ENCODE results near the gene PYCARD.

PYCARD gene

GRCh38 chr16:31217136-31217530 lies 14.6 kb upstream of the PYCARD start:
- Histone ChIP-seq H3K4me1 (peaks cover 0 to 32% (median 26%) of the 10 kb centered on the region in 4 donors), H3K27me3 (peaks cover 0 to 48% of the 10 kb centered on the region in 2 donors), H3K36me3 (no peaks in the 10 kb centered on the region), H3K27ac (no peak overlapping the region), H3K4me3 (peak overlapping the region in 1 of 2 donors; percentile 55), H3K9me3 (no peaks in the 10 kb centered on the region)
- intact Hi-C loops (cut with DNase I; ENCODE audit: low total_unique reads): no loop called here
- TF ChIP-seq CTCF (IDR thresholded peaks at IDR 0.05): no peak
- no peak for DNase-seq

- H3K36me3 ChIP-seq: no peaks in the 10 kb centered on the region
- intact Hi-C loops (cut with DNase I; ENCODE audit: low total_unique reads): no loop called here
- no peaks in the 10 kb centered on the region for H3K9me3 ChIP-seq
- peak within 1 kb of the TSS in 1 of 2 donors; percentile 55 for H3K4me3 ChIP-seq
- no peak within 1 kb of the TSS for H3K27ac ChIP-seq
- H3K27me3 ChIP-seq: peaks cover 0 to 48% of the 10 kb centered on the region in 2 donors
- DNase-seq: no peak
- H3K4me1 ChIP-seq: peaks cover 0 to 32% (median 26%) of the 10 kb centered on the region in 4 donors
- TF ChIP-seq CTCF (IDR thresholded peaks at IDR 0.05): no peak
Measured at GRCh38 chr16:31216422-31217135, 14.0 kb upstream of the PYCARD start, which contains the start of gene PYDC1. Gene PYDC1 (minus strand): TSS chr16:31217135. CDS start chr16:31217028, 107 bp downstream.

GRCh38 chr16:31215287-31216162 lies 13.0 kb upstream of the PYCARD start:
- Histone ChIP-seq H3K9me3 (no peaks in the 10 kb centered on the region), H3K27ac (no peak overlapping the region), H3K36me3 (no peaks in the 10 kb centered on the region), H3K4me3 (peak overlapping the region; percentile 45 to 55), H3K4me1 (peaks cover 0 to 32% (median 26%) of the 10 kb centered on the region in 4 donors), H3K27me3 (peaks cover 0 to 41% of the 10 kb centered on the region in 2 donors)
- DNase-seq: peak in 1 of 2 donors; percentile 36
- intact Hi-C loops (cut with DNase I; ENCODE audit: low total_unique reads): no loop called here
- TF ChIP-seq CTCF (IDR thresholded peaks at IDR 0.05): no peak

GRCh38 chr16:31214708-31215286 lies 12.2 kb upstream of the PYCARD start:
- intact Hi-C loops (cut with DNase I; ENCODE audit: low total_unique reads): no loop called here
- H3K27ac ChIP-seq: no peak overlapping the region

More at GRCh38 chr16:31214708-31215286, 12.2 kb upstream of the PYCARD start:
- peak overlapping the region; percentile 45 to 55 for H3K4me3 ChIP-seq
- peaks cover 0 to 36% of the 10 kb centered on the region in 2 donors for H3K27me3 ChIP-seq
- no peaks in the 10 kb centered on the region for H3K9me3 ChIP-seq
- peaks cover 0 to 32% (median 26%) of the 10 kb centered on the region in 4 donors for H3K4me1 ChIP-seq
- no peaks in the 10 kb centered on the region for H3K36me3 ChIP-seq
- no peak for TF ChIP-seq CTCF (IDR thresholded peaks at IDR 0.05)
- no peak for DNase-seq
